K562 (cell line): ENCODE results near the gene RNF217. TPM values are rescaled to one million over a fixed set of nuclear protein-coding genes. Genes with fewer than 3 reads are reported as not detected.

Experiments used
- CBFA2T3 ChIP-seq: fragments of 450-650 bp; IDR thresholded peaks from 2 replicates; pipeline ENCODE4 v1.6.1; 2017
- SNIP1 ChIP-seq: fragments of 450-650 bp; IDR thresholded peaks from 2 replicates; pipeline ENCODE4 v1.7.1; 2017; ENCODE audit warnings: low read depth, mild to moderate bottlenecking
- SPI1 ChIP-seq: IDR thresholded peaks from 2 replicates; pipeline ENCODE4 v1.6.1; 2011; ENCODE audit warnings: low read depth, low read length, control low read depth, borderline replicate concordance
- TAL1 ChIP-seq: fragments of 450-650 bp; IDR thresholded peaks from 2 replicates; pipeline ENCODE4 v1.6.1; 2016; ENCODE audit warnings: mild to moderate bottlenecking
- TCF3 ChIP-seq: sonication (generic); formaldehyde crosslinking; IDR thresholded peaks from 2 replicates; pipeline ENCODE4 v1.4.0; 2020; ENCODE audit warnings: mild to moderate bottlenecking, missing genetic modification reagents
- ZFP36 ChIP-seq: fragments of 150-350 bp; IDR thresholded peaks from 2 replicates; pipeline ENCODE4 v1.6.1; 2018; ENCODE audit warnings: low read length, low read depth; ENCODE audit not compliant: partially characterized antibody
- ZFX ChIP-seq: sonication (generic); formaldehyde crosslinking; IDR thresholded peaks from 2 replicates; pipeline ENCODE4 v1.8.0; 2022; ENCODE audit warnings: mild to moderate bottlenecking, missing genetic modification reagents, moderate library complexity
- ZNF384 ChIP-seq: IDR thresholded peaks from 2 replicates; pipeline ENCODE4 v1.6.1; 2012; ENCODE audit warnings: low read depth, low read length, improper control_type of control experiment
- ZNF76 ChIP-seq: fragments of 250-450 bp; sonication (Bioruptor Pico); IDR thresholded peaks from 2 replicates; pipeline ENCODE4 v1.4.0; 2020; ENCODE audit warnings: mild to moderate bottlenecking, moderate library complexity, borderline replicate concordance
- polyA plus RNA-seq, 8 experiments: library from polyadenylated mRNA; depleted of rRNA in 4 of 8; stranded (reverse) in 5 of 8; unstranded in 3 of 8; fragments of >200 nt; fragmentation: Nextera tagmentation in 2 of 8; fragmentation: Illumina TruSeq in 1 of 8; extraction: Ambion mirVana in 2 of 8; extraction: Trizol in 1 of 8; gene quantifications; 2 replicates each; pipeline versions ENCODE4 v1.2.1 to v1.2.3, GENCODE V29; 2011 to 2014; ENCODE audit warnings: inconsistent platforms in 1 of 8, missing spikeins in 1 of 8
- total RNA-seq, 7 experiments: library from RNA; depleted of rRNA in 6 of 7; stranded (reverse); fragments of >200 nt in 6 of 7; fragmentation: Illumina TruSeq in 2 of 7; extraction: Trizol in 2 of 7; gene quantifications; 2 replicates each; pipeline versions ENCODE4 v1.2.1 to v1.2.3, GENCODE V29; 2011 to 2021; ENCODE audit warnings: low replicate concordance in 1 of 7
- TF ChIP-seq, protein P1 (sequence below): fragments of 250-450 bp; sonication (Bioruptor Pico); IDR thresholded peaks from 2 replicates; pipeline ENCODE4 v1.5.1; 2021; ENCODE audit warnings: mild to moderate bottlenecking
- TF ChIP-seq, protein P2 (sequence below): fragments of 250-450 bp; sonication (Bioruptor Pico); IDR thresholded peaks from 2 replicates; pipeline ENCODE4 v1.8.0; 2021; ENCODE audit warnings: moderate library complexity, mild to moderate bottlenecking, inconsistent platforms

Gene RNF217
- total and polyA plus RNA-seq, 9 of the 15 experiments (the other 6 are each of a cell fraction or from before 2014, with no cell fraction given), result 2.9 to 25.6 (median 12.0) TPM

GRCh38 chr6:125020385-125020784, 58.1 kb downstream of the RNF217 start (continued):
- peak; percentile 13; the same call in 1 of the 2 replicates for TF ChIP-seq TAL1
- TF ChIP-seq, protein P1, sequence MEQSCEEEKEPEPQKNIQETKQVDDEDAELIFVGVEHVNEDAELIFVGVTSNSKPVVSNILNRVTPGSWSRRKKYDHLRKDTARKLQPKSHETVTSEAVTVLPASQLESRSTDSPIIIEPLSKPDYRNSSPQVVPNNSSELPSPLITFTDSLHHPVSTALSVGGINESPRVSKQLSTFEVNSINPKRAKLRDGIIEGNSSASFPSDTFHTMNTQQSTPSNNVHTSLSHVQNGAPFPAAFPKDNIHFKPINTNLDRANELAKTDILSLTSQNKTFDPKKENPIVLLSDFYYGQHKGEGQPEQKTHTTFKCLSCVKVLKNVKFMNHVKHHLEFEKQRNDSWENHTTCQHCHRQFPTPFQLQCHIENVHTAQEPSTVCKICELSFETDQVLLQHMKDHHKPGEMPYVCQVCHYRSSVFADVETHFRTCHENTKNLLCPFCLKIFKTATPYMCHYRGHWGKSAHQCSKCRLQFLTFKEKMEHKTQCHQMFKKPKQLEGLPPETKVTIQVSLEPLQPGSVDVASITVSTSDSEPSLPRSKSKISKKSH (CRISPR knock-in tag), result no peak
- peak; percentile 59 for TF ChIP-seq CBFA2T3
- no peak for TF ChIP-seq ZNF76 (CRISPR knock-in tag)
- TF ChIP-seq ZNF384, result peak; percentile 77
- TF ChIP-seq, protein P2, sequence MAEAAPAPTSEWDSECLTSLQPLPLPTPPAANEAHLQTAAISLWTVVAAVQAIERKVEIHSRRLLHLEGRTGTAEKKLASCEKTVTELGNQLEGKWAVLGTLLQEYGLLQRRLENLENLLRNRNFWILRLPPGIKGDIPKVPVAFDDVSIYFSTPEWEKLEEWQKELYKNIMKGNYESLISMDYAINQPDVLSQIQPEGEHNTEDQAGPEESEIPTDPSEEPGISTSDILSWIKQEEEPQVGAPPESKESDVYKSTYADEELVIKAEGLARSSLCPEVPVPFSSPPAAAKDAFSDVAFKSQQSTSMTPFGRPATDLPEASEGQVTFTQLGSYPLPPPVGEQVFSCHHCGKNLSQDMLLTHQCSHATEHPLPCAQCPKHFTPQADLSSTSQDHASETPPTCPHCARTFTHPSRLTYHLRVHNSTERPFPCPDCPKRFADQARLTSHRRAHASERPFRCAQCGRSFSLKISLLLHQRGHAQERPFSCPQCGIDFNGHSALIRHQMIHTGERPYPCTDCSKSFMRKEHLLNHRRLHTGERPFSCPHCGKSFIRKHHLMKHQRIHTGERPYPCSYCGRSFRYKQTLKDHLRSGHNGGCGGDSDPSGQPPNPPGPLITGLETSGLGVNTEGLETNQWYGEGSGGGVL (CRISPR knock-in tag), result no peak
- TF ChIP-seq SPI1, result no peak
- no peak for TF ChIP-seq ZFX (CRISPR knock-in tag)
- no peak for TF ChIP-seq ZFP36
- peak; percentile 29 for TF ChIP-seq TCF3 (CRISPR knock-in tag)
- no peak for TF ChIP-seq SNIP1
- TF ChIP-seq, all 486 proteins: peak for 5
